Upper lobe of left lung (tissue), 4 donors: Measurements from ENCODE around the gene TFF1.

Experiments used
- CTCF ChIP-seq, 6 experiments: fragments of 450-650 bp in 4 of 6; fragments of 200-600 bp in 2 of 6; sonication (generic) in 2 of 6; IDR thresholded peaks; one replicate each; pipeline ENCODE4 v1.5.1; 2016 to 2019; ENCODE audit warnings: antibody characterized with exemption in 6 of 6
- POLR2A ChIP-seq, 4 donors: fragments of 450-650 bp; IDR thresholded peaks; one replicate each; pipeline ENCODE4 v1.5.1; 2016 to 2017; ENCODE audit warnings: antibody characterized with exemption in 4 of 4, mild to moderate bottlenecking in 2 of 4

- TF ChIP-seq CTCF (IDR thresholded peaks at IDR 0.05), result no peak
- no peak for TF ChIP-seq POLR2A (IDR thresholded peaks at IDR 0.05)
Measured at GRCh38 chr21:42374864-42375499, 8.6 kb upstream of the TFF1 start.
